ENCODE results near the gene RFTN1. TPM values are rescaled to one million over a fixed set of nuclear protein-coding genes. Genes with fewer than 3 reads are reported as not detected.

Gene RFTN1
- total and polyA plus RNA-seq, 4 donors, result 4.4 to 20.4 (median 11.9) TPM

- TF ChIP-seq FOXA1 (IDR thresholded peaks at IDR 0.05), result no peak
- no peak for TF ChIP-seq YY1 (IDR thresholded peaks at IDR 0.05)
- TF ChIP-seq JUND (IDR thresholded peaks at IDR 0.05), result no peak
- TF ChIP-seq ZBTB33 (IDR thresholded peaks at IDR 0.05), result no peak
- TF ChIP-seq HNF4G (IDR thresholded peaks at IDR 0.05), result no peak
- TF ChIP-seq CTCF (IDR thresholded peaks at IDR 0.05; ENCODE audit: low read depth, low read length, missing input control), result no peak
- Histone ChIP-seq H3K36me3 (ENCODE audit: control insufficient read depth in 4 of 4, insufficient read depth in 3 of 4, low read depth in 1 of 4, low read length in 3 of 4) (peaks cover 3 to 25% (median 14%) of the 10 kb centered on the region in 4 donors), H3K27me3 (ENCODE audit: control insufficient read depth in 4 of 4, insufficient read depth in 4 of 4, low read length in 3 of 4) (no peaks in the 10 kb centered on the region), H3K9me3 (ENCODE audit: control insufficient read depth in 4 of 4, low read length in 3 of 4) (no peaks in the 10 kb centered on the region), H3K9ac (ENCODE audit: low read depth in 1 of 2, low read length in 2 of 2) (no peak overlapping the region), H3K4me1 (ENCODE audit: control insufficient read depth in 4 of 4, insufficient read depth in 4 of 4, low read length in 3 of 4) (no peaks in the 10 kb centered on the region), H3K4me3 (ENCODE audit: low read depth in 1 of 3, low read length in 3 of 3) (no peak overlapping the region), H3K27ac (ENCODE audit: low read depth in 1 of 2, low read length in 2 of 2) (no peak overlapping the region)
- 94% methylated on average over 7 of the region's 7 CpGs for WGBS
- DNase-seq (ENCODE audit: low spot score), result no peak
These were observed 167.0 kb downstream of the RFTN1 start for GRCh38 chr3:16346413-16347081.

GRCh38 chr3:16343101-16343500 is 170.4 kb downstream of the RFTN1 start:
- Histone ChIP-seq H3K4me1 (ENCODE audit: control insufficient read depth in 4 of 4, insufficient read depth in 4 of 4, low read length in 3 of 4) (no peaks in the 10 kb centered on the region), H3K4me3 (ENCODE audit: low read depth in 1 of 3, low read length in 3 of 3) (no peak overlapping the region), H3K27me3 (ENCODE audit: control insufficient read depth in 4 of 4, insufficient read depth in 4 of 4, low read length in 3 of 4) (no peaks in the 10 kb centered on the region), H3K36me3 (ENCODE audit: control insufficient read depth in 4 of 4, insufficient read depth in 3 of 4, low read depth in 1 of 4, low read length in 3 of 4) (peaks cover 3 to 9% (median 6%) of the 10 kb centered on the region in 4 donors), H3K9me3 (ENCODE audit: control insufficient read depth in 4 of 4, low read length in 3 of 4) (no peaks in the 10 kb centered on the region), H3K27ac (ENCODE audit: low read depth in 1 of 2, low read length in 2 of 2) (no peak overlapping the region), H3K9ac (ENCODE audit: low read depth in 1 of 2, low read length in 2 of 2) (no peak overlapping the region)
- TF ChIP-seq MAX (IDR thresholded peaks at IDR 0.05) (no peak), FOXA1 (IDR thresholded peaks at IDR 0.05) (no peak), NR2F2 (IDR thresholded peaks at IDR 0.05) (no peak), ZBTB33 (IDR thresholded peaks at IDR 0.05) (no peak)
- TF ChIP-seq, protein P1, sequence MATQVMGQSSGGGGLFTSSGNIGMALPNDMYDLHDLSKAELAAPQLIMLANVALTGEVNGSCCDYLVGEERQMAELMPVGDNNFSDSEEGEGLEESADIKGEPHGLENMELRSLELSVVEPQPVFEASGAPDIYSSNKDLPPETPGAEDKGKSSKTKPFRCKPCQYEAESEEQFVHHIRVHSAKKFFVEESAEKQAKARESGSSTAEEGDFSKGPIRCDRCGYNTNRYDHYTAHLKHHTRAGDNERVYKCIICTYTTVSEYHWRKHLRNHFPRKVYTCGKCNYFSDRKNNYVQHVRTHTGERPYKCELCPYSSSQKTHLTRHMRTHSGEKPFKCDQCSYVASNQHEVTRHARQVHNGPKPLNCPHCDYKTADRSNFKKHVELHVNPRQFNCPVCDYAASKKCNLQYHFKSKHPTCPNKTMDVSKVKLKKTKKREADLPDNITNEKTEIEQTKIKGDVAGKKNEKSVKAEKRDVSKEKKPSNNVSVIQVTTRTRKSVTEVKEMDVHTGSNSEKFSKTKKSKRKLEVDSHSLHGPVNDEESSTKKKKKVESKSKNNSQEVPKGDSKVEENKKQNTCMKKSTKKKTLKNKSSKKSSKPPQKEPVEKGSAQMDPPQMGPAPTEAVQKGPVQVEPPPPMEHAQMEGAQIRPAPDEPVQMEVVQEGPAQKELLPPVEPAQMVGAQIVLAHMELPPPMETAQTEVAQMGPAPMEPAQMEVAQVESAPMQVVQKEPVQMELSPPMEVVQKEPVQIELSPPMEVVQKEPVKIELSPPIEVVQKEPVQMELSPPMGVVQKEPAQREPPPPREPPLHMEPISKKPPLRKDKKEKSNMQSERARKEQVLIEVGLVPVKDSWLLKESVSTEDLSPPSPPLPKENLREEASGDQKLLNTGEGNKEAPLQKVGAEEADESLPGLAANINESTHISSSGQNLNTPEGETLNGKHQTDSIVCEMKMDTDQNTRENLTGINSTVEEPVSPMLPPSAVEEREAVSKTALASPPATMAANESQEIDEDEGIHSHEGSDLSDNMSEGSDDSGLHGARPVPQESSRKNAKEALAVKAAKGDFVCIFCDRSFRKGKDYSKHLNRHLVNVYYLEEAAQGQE (IDR thresholded peaks at IDR 0.05), result no peak
- no peak for DNase-seq (ENCODE audit: low spot score)
- WGBS, result 96% methylated on average over 1 of the region's 1 CpG

Measured in liver (tissue), 9 donors.